NCI-H524 treated with DMSO at 0.1 percent for 48 hours (cell line): ENCODE results near the gene TADA2A.

Source experiments
- DNase-seq: peaks from one replicate; lab custom pipeline; 2025; lab: John Stamatoyannopoulos, UW

The TADA2A gene

GRCh38 chr17:37521821-37522220, 115.1 kb downstream of the TADA2A start:
- no peak for DNase-seq

DNA sequence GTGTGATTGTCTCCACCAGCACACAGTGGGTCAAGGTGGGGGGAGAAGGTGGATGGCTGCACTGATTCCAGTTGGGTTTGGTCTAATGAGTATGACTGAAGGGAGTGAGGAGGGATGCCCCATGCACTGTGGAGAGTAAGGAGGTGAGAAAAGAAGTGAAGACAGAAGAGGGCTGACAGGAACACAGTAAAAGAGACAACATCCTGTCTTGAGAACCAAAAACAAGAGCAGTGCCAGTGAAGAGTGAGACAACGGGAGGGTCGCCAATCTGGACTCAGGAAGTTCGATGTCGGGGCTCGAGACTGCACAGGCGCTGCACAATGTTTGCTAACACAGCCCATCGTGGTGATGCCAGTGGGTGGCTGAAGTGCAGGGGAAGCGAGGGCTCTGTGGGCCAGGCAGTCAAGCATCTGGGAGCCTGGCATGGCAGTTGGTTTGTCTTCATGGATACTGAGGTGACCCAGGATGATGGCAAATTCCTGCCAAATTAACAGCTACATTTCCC, 117.1 kb downstream of the TADA2A start:
- DNase-seq = no peak

DNA sequence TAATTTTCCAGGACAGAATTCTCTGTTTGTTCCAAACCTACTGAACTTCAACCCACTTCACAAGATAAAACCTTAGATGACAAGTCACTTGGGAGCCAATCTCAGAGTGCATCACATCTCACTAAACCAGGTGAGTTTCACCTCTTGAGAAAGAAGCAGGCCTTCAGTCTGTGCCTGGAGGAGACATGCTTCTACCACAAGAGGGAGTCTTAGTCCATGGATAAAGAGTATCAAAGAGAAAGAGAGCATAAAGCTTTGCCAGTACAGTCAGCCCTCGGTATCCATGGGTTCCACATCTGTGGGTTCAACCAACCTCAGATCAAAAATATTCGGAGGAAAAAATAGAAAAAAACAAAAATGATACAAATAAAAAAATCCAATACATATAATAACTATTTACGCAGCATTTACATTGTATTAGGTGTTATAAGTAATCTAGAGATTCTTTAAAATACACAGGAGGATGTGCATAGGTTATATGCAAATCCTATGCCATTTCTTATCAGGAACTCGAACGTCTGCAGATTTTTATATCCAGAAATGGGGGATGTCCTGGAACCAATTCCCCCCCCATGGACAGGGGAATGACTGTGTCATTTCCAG, 120.7 kb downstream of the TADA2A start:
- no peak for DNase-seq
